Endothelial cell of umbilical vein (primary cell): ENCODE data around the gene MEF2A. TPM values are rescaled to one million over a fixed set of nuclear protein-coding genes. Genes with fewer than 3 reads are reported as not detected.

Source experiments
- BruUV-seq: library from RNA; stranded (reverse); fragments of 400-500 nt; replicated peaks from 2 replicates; lab custom pipeline; 2021; lab: Mats Ljungman, UMichigan
- CTCF ChIA-PET: fragments of 300-600, 350-600 bp; sonication (Branson Sonifier 250); formaldehyde crosslinking; loops from one replicate; lab custom pipeline; 2021; ENCODE audit warnings: antibody characterized with exemption, inconsistent platforms; lab: Charles Lee
- POLR2A ChIA-PET: fragments of 300-600, 350-600 bp; sonication (Branson Sonifier 250); formaldehyde crosslinking; loops from one replicate; lab custom pipeline; 2021; ENCODE audit warnings: antibody characterized with exemption, inconsistent platforms; lab: Charles Lee
- DNase-seq: peaks from one replicate; pipeline ENCODE4 v3.0.0-alpha.2; 2011; ENCODE audit warnings: low read depth, low spot score
- FAIRE-seq: peaks from 2 replicates; lab custom pipeline; 2011; peaks lifted over from hg19 to GRCh38; lab: Jason Lieb, UNC
- H2AFZ ChIP-seq: 2 replicates; pipeline ENCODE4 v1.6.0; 2012; ENCODE audit warnings: low read depth, low read length, control low read depth, inconsistent platforms
- H3K27ac ChIP-seq: 2 replicates; pipeline ENCODE4 v1.5.1; 2011; ENCODE audit warnings: low read depth, mild to moderate bottlenecking, control low read depth, low read length, moderate library complexity; ENCODE audit not compliant: insufficient read depth
- H3K27me3 ChIP-seq, 2 experiments: 2 replicates each; pipeline versions ENCODE4 v1.6.0 to v1.6.1; 2011; ENCODE audit warnings: low read length in 2 of 2, mixed read lengths in 1 of 2; ENCODE audit not compliant: control insufficient read depth in 2 of 2, insufficient read depth in 2 of 2
- H3K36me3 ChIP-seq, 2 experiments: 2 replicates in 1 of 2; 3 replicates in 1 of 2; pipeline ENCODE4 v1.5.1; 2011; ENCODE audit warnings: low read length in 2 of 2, mild to moderate bottlenecking in 1 of 2, moderate library complexity in 1 of 2; ENCODE audit not compliant: control insufficient read depth in 2 of 2, insufficient read depth in 2 of 2; ENCODE audit errors: extremely low read depth in 1 of 2
- H3K4me1 ChIP-seq: 3 replicates; pipeline ENCODE4 v1.5.1; 2011; ENCODE audit warnings: mild to moderate bottlenecking, low read length; ENCODE audit not compliant: control insufficient read depth, insufficient read depth; ENCODE audit errors: extremely low read depth
- H3K4me2 ChIP-seq: 2 replicates; pipeline ENCODE4 v1.6.1; 2011; ENCODE audit warnings: low read length, control low read depth, mixed read lengths; ENCODE audit not compliant: insufficient read depth
- H3K4me3 ChIP-seq, 3 experiments: fragments of 200-600 bp in 1 of 3; sonication (generic), shearing (Covaris generic) in 1 of 3; replicated peaks in 1 of 3; 2 replicates each; pipeline ENCODE4 v1.5.1; 2011 to 2016; ENCODE audit warnings: control low read depth in 3 of 3, low read length in 3 of 3, mild to moderate bottlenecking in 2 of 3, inconsistent platforms in 1 of 3, low read depth in 1 of 3, moderate library complexity in 1 of 3; ENCODE audit not compliant: insufficient read depth in 1 of 3
- H3K79me2 ChIP-seq: 2 replicates; pipeline ENCODE4 v1.6.0; 2012; ENCODE audit warnings: low read length, inconsistent platforms; ENCODE audit not compliant: control insufficient read depth, insufficient read depth
- H3K9ac ChIP-seq: replicated peaks from 2 replicates; pipeline ENCODE3; 2011; ENCODE audit warnings: low read length, control low read depth; ENCODE audit not compliant: insufficient read depth; ENCODE audit errors: extremely low read depth
- H3K9me1 ChIP-seq: replicated peaks from 3 replicates; pipeline ENCODE4 v1.6.0; 2011; ENCODE audit warnings: mild to moderate bottlenecking, low read length; ENCODE audit not compliant: control insufficient read depth, insufficient read depth; ENCODE audit errors: extremely low read depth
- H3K9me3 ChIP-seq: replicated peaks from 2 replicates; pipeline ENCODE4 v1.5.1; 2012; ENCODE audit warnings: low read length, inconsistent platforms; ENCODE audit not compliant: control insufficient read depth, insufficient read depth
- H4K20me1 ChIP-seq: replicated peaks from 2 replicates; pipeline ENCODE3; 2011; ENCODE audit warnings: mild to moderate bottlenecking, low read length; ENCODE audit not compliant: control insufficient read depth, insufficient read depth; ENCODE audit errors: extremely low read depth
- CTCF ChIP-seq, 2 donors: IDR thresholded peaks; 1 replicate in 1 of 2; 2 replicates in 1 of 2; pipeline ENCODE4 v1.5.1; 2011; ENCODE audit warnings: low read length in 2 of 2, mild to moderate bottlenecking in 2 of 2, moderate library complexity in 2 of 2, control low read depth in 1 of 2, inconsistent platforms in 1 of 2, low read depth in 1 of 2; ENCODE audit not compliant: insufficient read depth in 1 of 2; ENCODE audit errors: extremely low read depth in 1 of 2
- FOS ChIP-seq: IDR thresholded peaks from 2 replicates; pipeline ENCODE4 v1.6.1; 2011; ENCODE audit warnings: mild to moderate bottlenecking, low read length, moderate library complexity, borderline replicate concordance; ENCODE audit not compliant: insufficient read depth
- GATA2 ChIP-seq: IDR thresholded peaks from 2 replicates; pipeline ENCODE4 v1.7.0; 2011; ENCODE audit warnings: low read depth, mild to moderate bottlenecking, moderate library complexity, mixed read lengths, low read length; ENCODE audit not compliant: insufficient read length, insufficient read depth
- JUN ChIP-seq: IDR thresholded peaks from 2 replicates; pipeline ENCODE4 v1.6.1; 2011; ENCODE audit warnings: borderline replicate concordance, low read depth; ENCODE audit not compliant: insufficient read length, insufficient read depth
- MYC ChIP-seq: IDR thresholded peaks from one replicate; pipeline ENCODE4 v1.6.1; 2011; ENCODE audit warnings: mild to moderate bottlenecking, low read depth, low read length
- POLR2A ChIP-seq: IDR thresholded peaks from 2 replicates; pipeline ENCODE4 v1.6.1; 2012; ENCODE audit warnings: low read depth, mild to moderate bottlenecking, control low read depth, low read length
- POLR2AphosphoS5 ChIP-seq: IDR thresholded peaks from 2 replicates; pipeline ENCODE4 v1.6.1; 2012; ENCODE audit warnings: low read depth, mild to moderate bottlenecking, control low read depth, low read length, moderate library complexity; ENCODE audit not compliant: insufficient read depth
- dilution Hi-C: fragments of 300-500 bp; cut with MboI; formaldehyde crosslinking; loops from one replicate; pipeline ENCODE4 v1.15.0; 2019; ENCODE audit warnings: low sequenced_read_pairs; ENCODE audit not compliant: extremely low pct_ligation_motif_present
- intact Hi-C: fragments of 100-400 bp; cut with micrococcal nuclease; formaldehyde crosslinking; loops from one replicate; pipeline ENCODE4 v1.10.0; 2022
- polyA plus RNA-seq, 4 experiments: library from polyadenylated mRNA; depleted of rRNA in 3 of 4; stranded (reverse) in 3 of 4; unstranded in 1 of 4; fragments of >200 nt; gene quantifications; 2 replicates each; pipeline versions ENCODE4 v1.2.1 to v1.2.3, GENCODE V29; 2011 to 2012; ENCODE audit warnings: missing spikeins in 1 of 4
- total RNA-seq: library from RNA; stranded (reverse); gene quantifications from 2 replicates; pipeline ENCODE4 v1.2.3, GENCODE V29; 2021

MEF2A gene
- total and polyA plus RNA-seq, 2 donors (not counting 3 experiments of a cell fraction or from before 2014, with no cell fraction given), result 38.0 to 45.3 TPM

- no peak overlapping the region for H3K4me2 ChIP-seq
- no peak overlapping the region for H2AFZ ChIP-seq
- no peak overlapping the region for H3K4me3 ChIP-seq
- FAIRE-seq (no peak), DNase-seq (no peak)
- intact Hi-C loops, result no loop called here
- no peak overlapping the region for H3K27ac ChIP-seq
- H3K27me3 ChIP-seq, result no peaks in the 10 kb centered on the region
- H4K20me1 ChIP-seq, result peaks cover 8% of the 10 kb centered on the region
- no peaks in the 10 kb centered on the region for H3K36me3 ChIP-seq
- dilution Hi-C loops, result no loop called here
- TF ChIP-seq CTCF (IDR thresholded peaks at IDR 0.05; ENCODE audit: extremely low read depth in 1 of 2, insufficient read depth in 1 of 2, low read depth in 1 of 2, low read length in 2 of 2), result no peak
- no peak for TF ChIP-seq JUN
- TF ChIP-seq MYC, result no peak
- no peak for TF ChIP-seq POLR2AphosphoS5
- TF ChIP-seq GATA2, result no peak
- no peak for TF ChIP-seq FOS
- TF ChIP-seq POLR2A, result no peak
- H3K4me1 ChIP-seq, result no peaks in the 10 kb centered on the region
- H3K9ac ChIP-seq, result no peak overlapping the region
- H3K79me2 ChIP-seq, result peaks cover 76% of the 10 kb centered on the region
- H3K9me3 ChIP-seq, result no peaks in the 10 kb centered on the region
- ChIA-PET POLR2A (no interaction called here), CTCF (no interaction called here)
- no TSS peak for BruUV-seq
- peaks cover under 1% of the 10 kb centered on the region for H3K9me1 ChIP-seq
These were observed 53.9 kb downstream of the MEF2A start for GRCh38 chr15:99619712-99620111.
